Measurements from ENCODE around the gene CDHR4.
"Not testable (repeated sequence)": the region's sequence is repeated elsewhere in the genome, so short reads cannot be mapped to it uniquely, and the experiment has no call there.

The CDHR4 gene

GRCh38 chr3:49802719-49803464 lies 3.2 kb upstream of the CDHR4 start, which contains the start of gene INKA1:
TSS of gene INKA1 (plus strand) at chr3:49803261. CDS start at chr3:49803393, 132 bp downstream.
- peak; percentile 82 to 83 for DNase-seq

GRCh38 chr3:49801160-49801559 lies 1.5 kb upstream of the CDHR4 start:
- no peak for DNase-seq

- no peak for DNase-seq
Measured at GRCh38 chr3:49799105-49799504, 568 bp downstream of the CDHR4 start.

- no peak for DNase-seq
Measured at GRCh38 chr3:49794926-49795905, 4.5 kb downstream of the CDHR4 start.

- DNase-seq = no peak
Measured at GRCh38 chr3:49794431-49794830, 5.2 kb downstream of the CDHR4 start.

- DNase-seq = no peak
Measured at GRCh38 chr3:49793486-49794085, 6.1 kb downstream of the CDHR4 start.

GRCh38 chr3:49792371-49793150 lies 7.1 kb downstream of the CDHR4 start:
- no peak for DNase-seq

- no peak for DNase-seq
Measured at GRCh38 chr3:49791571-49791970, 8.1 kb downstream of the CDHR4 start.

- no peak for DNase-seq
Measured at GRCh38 chr3:49790626-49791411, 8.9 kb downstream of the CDHR4 start.

GRCh38 chr3:49788056-49788455 lies 11.6 kb downstream of the CDHR4 start:
- DNase-seq = no peak

GRCh38 chr3:49787536-49787935 lies 12.1 kb downstream of the CDHR4 start:
- no peak for DNase-seq

GRCh38 chr3:49787182-49787464 lies 12.6 kb downstream of the CDHR4 start:
- DNase-seq = no peak

- DNase-seq = peak; percentile 98 to 100
Measured at GRCh38 chr3:49786357-49787181, 13.1 kb downstream of the CDHR4 start, which contains the start of gene IP6K1. TSS of gene IP6K1 (minus strand) at chr3:49786542. CDS start at chr3:49748040, 38,502 bp downstream.

GRCh38 chr3:49785565-49786356 lies 13.9 kb downstream of the CDHR4 start:
- peak in 1 of 2 experiments; percentile 25 for DNase-seq

- DNase-seq = not testable (repeated sequence)
Measured at GRCh38 chr3:49782277-49782676, 17.4 kb downstream of the CDHR4 start.

- no peak for DNase-seq
Measured at GRCh38 chr3:49781415-49782199, 18.1 kb downstream of the CDHR4 start.

- not testable (repeated sequence) for DNase-seq
Measured at GRCh38 chr3:49780975-49781365, 18.7 kb downstream of the CDHR4 start.

- no peak for DNase-seq
Measured at GRCh38 chr3:49780080-49780974, 19.3 kb downstream of the CDHR4 start.
